ENCODE data around the gene FXYD3.
"Not testable (repeated sequence)": the region's sequence is repeated elsewhere in the genome, so short reads cannot be mapped to it uniquely, and the experiment has no call there.

The FXYD3 gene

DNA sequence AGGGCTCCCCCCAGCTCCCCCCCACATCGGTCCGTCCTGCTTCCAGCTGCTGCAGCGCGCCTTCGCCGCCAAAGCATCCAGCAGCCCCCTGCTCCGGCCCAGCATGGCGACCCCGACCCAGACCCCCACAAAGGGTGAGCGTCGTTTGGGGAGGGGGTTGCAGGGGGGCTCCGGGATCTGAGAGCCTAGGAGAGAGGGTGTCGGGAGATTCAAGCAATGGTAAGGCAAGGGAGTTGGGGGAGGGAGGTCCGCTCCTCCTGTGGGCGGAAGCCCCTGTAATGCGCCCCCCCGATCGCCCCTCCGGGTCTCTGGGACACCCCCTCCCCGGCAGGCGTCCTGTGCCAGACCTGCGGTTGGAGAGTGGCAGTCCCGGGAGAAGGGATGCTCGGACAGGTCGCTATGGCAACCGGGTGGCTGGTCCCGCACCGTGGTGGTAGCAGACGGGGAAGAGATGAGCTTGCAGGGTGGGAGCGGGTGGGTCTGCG, 27.6 kb downstream of the FXYD3 start, which contains the start of gene FXYD7:
TSS of gene FXYD7 (plus strand) at position 25 of the 485 bp plus-strand sequence. CDS start at position 104, 79 bp downstream.
- FAIRE-seq: no peak

DNA sequence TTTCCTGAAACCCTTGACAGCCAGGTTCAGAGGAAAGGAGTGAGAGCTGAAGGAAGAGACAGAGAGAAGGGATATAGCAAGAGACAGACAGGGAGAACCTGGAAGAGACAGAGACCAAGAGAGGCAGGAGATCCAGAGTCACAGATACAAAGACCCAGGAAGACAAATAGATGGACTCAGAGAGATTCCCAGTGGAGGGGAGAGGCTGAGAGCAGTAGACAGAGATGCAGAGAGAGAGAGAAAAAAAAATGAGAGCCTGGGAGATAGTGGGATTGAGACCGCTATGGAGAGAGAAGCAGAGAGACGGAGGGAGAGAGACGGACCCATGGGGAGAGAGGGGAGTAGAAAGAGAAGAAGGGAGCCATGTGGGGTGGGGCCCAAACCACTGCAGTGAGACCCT, 28.2 kb downstream of the FXYD3 start:
- FAIRE-seq: no peak

GRCh38 chr19:35144259-35144599, 28.6 kb downstream of the FXYD3 start:
- FAIRE-seq: no peak

- no peak for FAIRE-seq
These were observed 29.2 kb downstream of the FXYD3 start for GRCh38 chr19:35144600-35145436.

DNA sequence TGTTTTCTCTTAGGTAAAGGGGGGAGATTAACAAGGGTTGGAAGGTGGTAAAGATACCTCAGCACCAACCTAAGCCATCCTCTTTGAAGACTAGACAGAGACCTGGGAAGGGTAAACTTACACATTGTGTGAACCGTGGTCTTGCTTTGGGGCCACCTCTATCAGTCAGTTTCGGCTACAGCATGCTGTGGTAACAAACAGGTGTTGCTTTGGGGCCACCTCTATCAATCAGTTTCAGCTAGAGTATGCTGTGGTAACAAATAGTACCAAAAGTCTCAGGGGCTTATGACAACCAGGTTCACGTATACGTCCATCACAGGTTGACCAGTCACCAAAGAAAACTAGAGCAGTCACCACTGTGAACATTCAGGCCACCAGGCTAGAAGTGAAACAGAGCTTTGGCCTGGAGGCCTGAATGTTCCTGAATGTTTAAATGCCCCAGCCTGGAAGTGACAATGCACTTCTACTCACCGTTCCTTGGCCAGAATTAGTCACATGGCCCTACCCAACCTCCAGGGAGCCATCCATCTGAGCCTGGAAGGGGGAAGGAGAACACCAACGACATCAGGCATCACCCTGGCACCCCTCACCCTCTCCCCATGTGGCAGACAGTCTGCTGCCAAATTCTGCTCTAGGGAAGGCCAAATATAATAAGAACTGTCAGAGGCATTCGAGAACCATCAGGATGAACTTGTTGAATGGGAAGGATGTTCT, 31.3 kb downstream of the FXYD3 start:
- FAIRE-seq: no peak

GRCh38 chr19:35149463-35149862, 33.8 kb downstream of the FXYD3 start:
- no peak for FAIRE-seq

DNA sequence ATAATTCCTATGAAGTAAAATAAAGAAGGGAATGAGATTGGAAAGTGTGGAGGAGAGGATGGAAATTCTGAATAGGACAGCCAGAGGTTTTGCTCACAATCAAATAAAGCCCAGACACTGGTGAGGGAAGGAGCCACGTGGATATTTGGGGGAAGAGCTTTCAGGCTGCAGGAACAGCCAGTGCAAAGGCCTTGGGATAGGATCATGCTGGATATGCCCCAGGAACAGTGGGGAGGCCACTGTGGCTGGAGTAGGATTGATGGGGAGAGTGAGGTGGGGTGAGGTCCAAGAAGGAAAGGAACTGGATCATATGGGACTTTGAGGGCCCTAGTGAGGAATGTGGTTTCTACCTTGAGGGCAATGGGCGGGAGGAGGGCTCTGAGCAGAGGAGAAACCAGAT, 34.8 kb downstream of the FXYD3 start:
- no peak for FAIRE-seq

DNA sequence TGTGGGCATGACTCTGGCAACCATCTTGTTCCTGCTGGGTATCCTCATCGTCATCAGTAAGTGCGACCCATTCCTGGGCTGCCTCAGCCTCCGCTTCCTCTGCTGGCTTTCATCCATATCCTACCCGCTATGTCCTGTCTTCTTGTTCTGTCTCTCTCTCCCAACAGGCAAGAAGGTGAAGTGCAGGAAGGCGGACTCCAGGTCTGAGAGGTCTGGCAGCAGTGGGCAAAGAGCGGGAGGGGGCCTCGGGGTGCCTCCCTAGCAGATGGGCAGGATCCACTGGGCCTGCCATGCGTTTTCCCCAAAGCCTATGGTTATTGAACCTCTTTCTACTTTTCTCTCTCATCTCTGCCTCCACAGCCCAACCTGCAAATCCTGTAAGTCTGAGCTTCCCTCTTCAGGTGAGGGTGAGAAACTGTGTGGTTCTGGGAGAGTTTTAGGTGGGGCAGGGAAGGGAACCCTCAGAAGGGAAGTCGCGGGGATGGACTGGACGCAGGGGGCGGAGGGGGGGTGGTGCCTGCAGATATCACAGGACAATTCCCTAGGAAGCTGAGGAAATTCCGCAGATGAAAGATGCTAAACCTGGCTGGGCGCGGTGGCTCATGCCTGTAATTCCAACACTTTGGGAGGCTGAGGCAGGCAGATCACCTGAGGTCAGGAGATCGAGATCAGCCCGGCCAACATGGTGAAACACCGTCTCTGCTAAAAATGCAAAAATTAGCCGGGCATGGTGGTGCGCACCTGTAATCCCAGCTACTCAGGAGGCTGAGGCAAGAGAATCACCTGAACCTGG, 35.8 kb downstream of the FXYD3 start:
- FAIRE-seq: no peak

DNA sequence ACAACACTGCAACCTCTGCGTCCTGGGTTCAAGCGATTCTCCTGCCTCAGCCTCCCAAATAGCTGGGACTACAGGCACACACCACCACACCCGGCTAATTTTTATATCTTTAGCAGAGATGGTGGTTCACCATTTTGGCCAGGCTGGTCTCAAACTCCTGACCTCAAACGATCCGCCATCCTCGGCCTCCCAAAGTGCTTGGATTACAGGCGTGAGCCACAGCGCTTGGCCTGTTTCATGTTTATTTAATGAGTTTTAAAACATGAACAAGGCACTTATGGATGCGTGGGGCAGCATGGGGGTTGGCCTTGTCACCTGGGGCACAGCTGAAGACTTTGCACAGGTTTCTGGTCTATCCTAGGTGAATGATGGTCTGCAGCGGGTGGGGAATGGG, 37.5 kb downstream of the FXYD3 start:
- not testable (repeated sequence) for FAIRE-seq

GRCh38 chr19:35153701-35154524, 38.3 kb downstream of the FXYD3 start:
- no peak for FAIRE-seq

DNA sequence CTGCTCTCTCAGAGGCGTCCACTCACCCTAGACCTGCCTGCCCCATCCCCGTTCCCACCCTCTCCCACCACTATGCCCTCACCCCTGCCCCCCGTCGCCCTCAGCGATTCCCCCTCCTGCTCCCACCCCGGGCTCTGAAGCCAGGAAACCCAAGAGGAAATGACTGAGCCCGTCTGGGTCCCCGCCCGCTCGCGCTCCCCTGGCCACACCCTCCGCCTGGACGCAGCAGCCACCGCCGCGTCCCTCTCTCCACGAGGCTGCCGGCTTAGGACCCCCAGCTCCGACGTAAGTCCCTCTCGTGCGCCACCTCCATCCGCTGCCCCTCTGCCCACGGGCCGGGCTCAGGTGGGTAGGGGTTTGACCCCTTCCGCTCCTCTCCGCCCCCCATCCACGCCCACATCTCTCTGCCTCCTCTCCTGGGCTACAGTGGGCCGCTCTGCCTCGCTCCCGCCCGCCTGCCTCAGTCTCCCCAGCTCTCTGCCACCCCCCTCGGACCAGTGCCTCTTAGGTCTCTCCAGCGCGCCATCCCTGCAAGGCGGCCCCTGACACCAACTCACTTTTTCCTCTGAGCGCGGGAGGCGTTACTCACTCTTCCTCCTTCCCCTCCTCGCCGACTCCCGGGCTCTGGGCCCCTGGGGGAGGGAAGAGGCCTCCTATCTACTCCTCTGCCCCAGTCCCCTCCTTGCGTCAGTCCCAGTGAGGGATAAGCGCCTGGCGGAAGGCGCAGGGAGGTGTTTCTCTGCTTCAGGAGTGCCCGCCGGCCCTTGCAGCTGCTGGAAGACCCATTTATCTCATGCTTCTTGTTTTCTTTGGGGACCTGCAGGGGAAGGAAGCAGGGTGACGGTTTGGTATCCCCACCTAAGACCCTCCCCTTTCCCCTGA, 39.1 kb downstream of the FXYD3 start, which contains the start of gene FXYD5:
TSS of gene FXYD5 (plus strand) at position 211 of the 882 bp plus-strand sequence. CDS start 816 bp downstream, outside the sequence.
- FAIRE-seq: no peak

DNA sequence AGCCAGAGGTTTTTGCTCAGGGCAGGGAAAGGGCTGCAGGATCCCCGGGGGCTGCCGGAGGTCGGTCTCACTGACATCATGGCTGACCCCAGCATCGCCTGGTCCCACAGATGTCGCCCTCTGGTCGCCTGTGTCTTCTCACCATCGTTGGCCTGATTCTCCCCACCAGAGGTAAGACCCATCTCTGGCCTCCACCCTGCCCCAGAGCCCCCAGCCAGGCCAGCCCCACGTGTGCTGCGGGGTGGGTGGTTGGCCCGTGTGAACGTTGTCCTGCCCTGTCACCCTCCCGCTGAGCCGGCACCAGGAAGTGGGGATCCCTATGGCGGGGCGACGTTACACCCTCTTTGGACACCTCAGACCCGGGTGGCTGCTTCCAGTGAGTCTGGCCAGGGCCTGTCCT, 39.8 kb downstream of the FXYD3 start:
- FAIRE-seq: no peak

GRCh38 chr19:35155981-35156672, 40.5 kb downstream of the FXYD3 start:
- FAIRE-seq: no peak

- FAIRE-seq: no peak
These were observed 41.0 kb downstream of the FXYD3 start for GRCh38 chr19:35156673-35157014.

DNA sequence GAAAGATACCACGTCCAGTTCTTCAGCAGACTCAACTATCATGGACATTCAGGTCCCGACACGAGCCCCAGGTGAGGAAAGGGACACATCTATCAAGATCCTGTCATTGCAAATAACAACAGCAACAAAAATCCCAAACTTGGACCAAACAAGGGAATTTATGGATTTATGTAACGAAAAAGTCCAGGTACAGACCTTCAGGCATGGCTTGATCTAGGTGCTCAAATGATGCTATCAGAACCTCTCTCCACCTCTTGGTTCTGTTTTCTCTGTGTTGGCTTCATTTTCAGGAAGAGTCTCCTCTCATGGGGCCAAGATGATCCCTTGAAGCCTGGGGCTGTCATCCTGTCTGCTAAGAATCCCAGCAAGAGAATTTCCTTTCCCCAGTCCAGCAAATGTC, 41.8 kb downstream of the FXYD3 start:
- no peak for FAIRE-seq

- no peak for FAIRE-seq
These were observed 44.0 kb downstream of the FXYD3 start for GRCh38 chr19:35159606-35160005.

GRCh38 chr19:35160629-35161433, 45.2 kb downstream of the FXYD3 start:
- FAIRE-seq: no peak

DNA sequence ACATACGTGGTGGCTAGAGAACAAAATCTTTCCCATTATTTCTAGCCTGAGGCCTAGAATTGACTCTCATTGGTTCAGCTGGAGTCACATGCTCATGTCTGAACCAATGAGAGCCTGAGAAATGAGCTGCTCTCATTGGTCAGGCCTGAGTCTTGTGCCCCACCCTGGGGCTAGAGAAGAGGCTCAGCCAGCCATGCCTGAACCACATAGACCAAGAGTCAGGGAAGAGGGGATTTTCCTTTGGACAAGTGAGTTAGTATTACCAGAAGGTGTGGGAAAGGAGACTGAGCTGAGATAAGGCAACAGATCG, 45.8 kb downstream of the FXYD3 start:
- no peak for FAIRE-seq

GRCh38 chr19:35162471-35163326, 47.1 kb downstream of the FXYD3 start:
- no peak for FAIRE-seq
